ENCODE data around the gene DHRS1.

GRCh38 chr14:24246765-24247212 is 52.8 kb downstream of the DHRS1 start:
- TF ChIP-seq CTCF (IDR thresholded peaks at IDR 0.05) = no peak
- no peak for TF ChIP-seq POLR2AphosphoS5 (IDR thresholded peaks at IDR 0.05)
- TF ChIP-seq POLR2A (IDR thresholded peaks at IDR 0.05) = no peak

Measured in suprapubic skin (tissue), 4 donors.